ENCODE measurements around the gene PEPD.

- TF ChIP-seq BHLHE40 (IDR thresholded peaks at IDR 0.05; ENCODE audit: borderline replicate concordance) (no peak), FOXA1 (IDR thresholded peaks at IDR 0.05) (no peak), TARDBP (IDR thresholded peaks at IDR 0.05) (no peak), HDGF (IDR thresholded peaks at IDR 0.05; ENCODE audit: borderline replicate concordance) (no peak), L3MBTL2 (conservative IDR thresholded peaks at IDR 0.05) (no peak), FOXM1 (IDR thresholded peaks at IDR 0.05; ENCODE audit: borderline replicate concordance) (no peak), SP1 (IDR thresholded peaks at IDR 0.05) (no peak), CTBP1 (IDR thresholded peaks at IDR 0.05; ENCODE audit: borderline replicate concordance) (no peak), ELF4 (IDR thresholded peaks at IDR 0.05) (no peak), PKNOX1 (IDR thresholded peaks at IDR 0.05) (no peak), ZNF384 (IDR thresholded peaks at IDR 0.05) (no peak)
Measured at GRCh38 chr19:33486407-33486806, 35.2 kb downstream of the PEPD start.

Data from HEK293T (cell line).